ENCODE data around the gene STK17A.
A peak's percentile ranks its signal among the peaks of the same experiment; 100 is the strongest.
"Not testable (repeated sequence)": the region's sequence is repeated elsewhere in the genome, so short reads cannot be mapped to it uniquely, and the experiment has no call there.

The STK17A gene

GRCh38 chr7:43658718-43659548 lies 76.0 kb downstream of the STK17A start:
- DNase-seq (ENCODE audit: low read depth), result peak; percentile 86

- no peak for DNase-seq (ENCODE audit: low read depth)
These were observed 76.6 kb downstream of the STK17A start for GRCh38 chr7:43659549-43659896.

- no peak for DNase-seq (ENCODE audit: low read depth)
These were observed 77.2 kb downstream of the STK17A start for GRCh38 chr7:43660141-43660540.

GRCh38 chr7:43664681-43665080 lies 81.8 kb downstream of the STK17A start:
- no peak for DNase-seq (ENCODE audit: low read depth)

GRCh38 chr7:43666938-43667337 lies 84.0 kb downstream of the STK17A start:
- DNase-seq (ENCODE audit: low read depth), result peak; percentile 49

- DNase-seq (ENCODE audit: low read depth), result no peak
These were observed 85.1 kb downstream of the STK17A start for GRCh38 chr7:43668035-43668434.

- no peak for DNase-seq (ENCODE audit: low read depth)
These were observed 86.6 kb downstream of the STK17A start for GRCh38 chr7:43669286-43670081.

- no peak for DNase-seq (ENCODE audit: low read depth)
These were observed 88.6 kb downstream of the STK17A start for GRCh38 chr7:43671521-43671920.

- not testable (repeated sequence) for DNase-seq (ENCODE audit: low read depth)
These were observed 90.5 kb downstream of the STK17A start for GRCh38 chr7:43673243-43673976.

- DNase-seq (ENCODE audit: low read depth), result peak; percentile 57
These were observed 91.9 kb downstream of the STK17A start for GRCh38 chr7:43674559-43675436.
